ENCODE measurements around the gene SURF6. TPM values are rescaled to one million over a fixed set of nuclear protein-coding genes. Genes with fewer than 3 reads are reported as not detected.
"Not testable (repeated sequence)": the region's sequence is repeated elsewhere in the genome, so short reads cannot be mapped to it uniquely, and the experiment has no call there.

Gene SURF6
- polyA plus RNA-seq, 3 donors, result 0.75 to 12.9 (median 2.9) TPM

DNA sequence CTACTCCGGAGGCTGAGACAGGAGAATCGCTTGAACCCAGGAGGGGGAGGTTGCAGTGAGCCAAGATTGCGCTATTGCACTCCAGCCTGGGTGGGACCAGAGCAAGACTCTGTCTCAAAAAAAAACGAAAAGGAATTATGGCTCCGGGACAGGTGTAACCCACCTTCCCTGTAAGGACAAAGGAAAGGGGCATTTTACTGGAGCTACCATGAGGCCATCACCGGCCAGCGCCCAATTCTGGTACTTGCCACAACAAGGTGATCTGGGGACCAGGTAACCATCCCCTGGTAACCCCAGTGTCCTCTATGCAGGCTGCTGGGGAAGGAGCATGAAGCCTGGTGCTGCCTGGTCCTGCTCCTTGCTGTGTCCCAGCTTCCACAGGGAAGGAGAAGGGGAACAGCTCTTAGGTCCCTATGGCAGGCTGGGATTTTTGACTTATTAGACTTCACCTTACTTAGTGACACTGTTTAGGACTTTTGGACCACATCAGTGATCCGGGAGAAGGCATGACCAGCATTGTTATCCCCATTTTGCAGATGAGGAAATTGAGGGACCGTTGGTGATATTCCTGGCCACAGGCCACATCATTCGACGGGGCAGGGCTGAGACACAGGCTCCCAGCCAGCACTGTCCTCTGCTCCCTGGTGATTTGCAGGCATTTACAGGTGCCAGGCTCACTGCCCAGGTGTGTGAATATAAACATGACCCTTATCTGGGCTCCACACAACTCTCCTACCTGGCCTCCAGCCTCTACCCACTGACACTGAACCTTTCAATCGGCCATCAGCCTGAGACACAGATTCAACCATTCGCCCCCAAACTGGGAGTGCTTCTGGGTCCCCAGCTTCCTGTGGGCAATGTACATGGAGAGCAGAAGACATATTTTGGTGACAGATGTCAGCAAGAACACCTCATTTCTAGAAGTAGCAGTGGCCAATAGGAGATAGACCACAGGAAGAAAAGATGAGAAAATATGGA is 34.4 kb downstream of the SURF6 start:
- H3K27ac ChIP-seq (ENCODE audit: low read depth in 1 of 2, low read length in 2 of 2), result no peak overlapping the region
- H3K4me1 ChIP-seq (ENCODE audit: control insufficient read depth in 1 of 2, insufficient read depth in 2 of 2, low read length in 2 of 2), result no peaks in the 10 kb centered on the region
- no peak for DNase-seq
- H3K79me2 ChIP-seq (ENCODE audit: insufficient read depth, low read length), result no peaks in the 10 kb centered on the region
- peaks cover 9 to 16% (median 11%) of the 10 kb centered on the region in 3 donors for H3K27me3 Mint-ChIP-seq (ENCODE audit: low read depth in 3 of 3)
- H3K36me3 ChIP-seq (replicated peaks in 1 of 2; ENCODE audit: control insufficient read depth in 1 of 2, insufficient read depth in 2 of 2, low read length in 2 of 2), result no peaks in the 10 kb centered on the region
- H3K9ac ChIP-seq (ENCODE audit: insufficient read depth, low read length, poor library complexity, severe bottlenecking), result no peak overlapping the region
- intact Hi-C loops (cut with micrococcal nuclease), result no loop called here
- H3K4me1 Mint-ChIP-seq, result no peaks in the 10 kb centered on the region
- H3K27ac Mint-ChIP-seq, result peak overlapping the region in 1 of 7 donors; percentile 19
- no peak overlapping the region for H3K4me3 ChIP-seq (replicated peaks in 1 of 3; ENCODE audit: low read depth in 2 of 3, low read length in 3 of 3)
- TF ChIP-seq, protein P1, sequence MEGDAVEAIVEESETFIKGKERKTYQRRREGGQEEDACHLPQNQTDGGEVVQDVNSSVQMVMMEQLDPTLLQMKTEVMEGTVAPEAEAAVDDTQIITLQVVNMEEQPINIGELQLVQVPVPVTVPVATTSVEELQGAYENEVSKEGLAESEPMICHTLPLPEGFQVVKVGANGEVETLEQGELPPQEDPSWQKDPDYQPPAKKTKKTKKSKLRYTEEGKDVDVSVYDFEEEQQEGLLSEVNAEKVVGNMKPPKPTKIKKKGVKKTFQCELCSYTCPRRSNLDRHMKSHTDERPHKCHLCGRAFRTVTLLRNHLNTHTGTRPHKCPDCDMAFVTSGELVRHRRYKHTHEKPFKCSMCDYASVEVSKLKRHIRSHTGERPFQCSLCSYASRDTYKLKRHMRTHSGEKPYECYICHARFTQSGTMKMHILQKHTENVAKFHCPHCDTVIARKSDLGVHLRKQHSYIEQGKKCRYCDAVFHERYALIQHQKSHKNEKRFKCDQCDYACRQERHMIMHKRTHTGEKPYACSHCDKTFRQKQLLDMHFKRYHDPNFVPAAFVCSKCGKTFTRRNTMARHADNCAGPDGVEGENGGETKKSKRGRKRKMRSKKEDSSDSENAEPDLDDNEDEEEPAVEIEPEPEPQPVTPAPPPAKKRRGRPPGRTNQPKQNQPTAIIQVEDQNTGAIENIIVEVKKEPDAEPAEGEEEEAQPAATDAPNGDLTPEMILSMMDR (IDR thresholded peaks at IDR 0.05), result no peak
- H3K36me3 Mint-ChIP-seq, result no peaks in the 10 kb centered on the region
- no peaks in the 10 kb centered on the region for H4K20me1 ChIP-seq (ENCODE audit: insufficient read depth, low read length)
- H3K27me3 ChIP-seq (ENCODE audit: control insufficient read depth in 2 of 2, insufficient read depth in 2 of 2, low read length in 2 of 2), result no peaks in the 10 kb centered on the region
- peaks cover 0 to 4% (median 0%) of the 10 kb centered on the region in 7 donors for H3K9me3 Mint-ChIP-seq
- H3K4me2 ChIP-seq (replicated peaks; ENCODE audit: extremely low read depth, low read length, poor library complexity, severe bottlenecking), result no peak overlapping the region
- no peaks in the 10 kb centered on the region for H3K9me3 ChIP-seq (replicated peaks in 1 of 2; ENCODE audit: control insufficient read depth in 1 of 2, insufficient read depth in 1 of 2, low read length in 2 of 2)
- 91% methylated on average over 10 of the region's 13 CpGs for WGBS (ENCODE audit: insufficient coverage)
- no peak overlapping the region for H3K4me3 Mint-ChIP-seq
- no peak overlapping the region for H2AFZ ChIP-seq (ENCODE audit: insufficient read depth, low read depth, low read length, poor library complexity, severe bottlenecking)

DNA sequence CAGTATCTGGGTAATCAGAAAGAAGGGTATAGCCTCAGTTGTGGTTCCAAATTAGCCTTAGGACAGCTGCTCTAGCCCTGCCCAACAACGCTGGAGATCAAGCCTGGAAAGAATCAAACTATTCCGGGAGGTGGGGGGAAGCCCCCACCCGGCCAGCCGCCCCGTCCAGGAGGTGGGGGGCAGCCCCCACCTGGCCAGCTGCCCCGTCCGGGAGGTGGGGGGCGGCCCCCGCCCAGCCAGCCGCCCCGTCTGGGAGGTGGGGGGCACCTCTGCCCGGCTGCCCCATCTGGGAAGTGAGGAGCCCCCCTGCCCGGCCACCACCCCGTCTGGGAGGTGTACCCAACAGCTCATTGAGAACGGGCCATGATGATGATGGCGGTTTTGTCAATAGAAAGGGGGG is 36.0 kb downstream of the SURF6 start:
- H3K27me3 ChIP-seq (ENCODE audit: control insufficient read depth in 2 of 2, insufficient read depth in 2 of 2, low read length in 2 of 2); DNase-seq; H3K4me1 ChIP-seq (ENCODE audit: control insufficient read depth in 1 of 2, insufficient read depth in 2 of 2, low read length in 2 of 2); H3K4me3 ChIP-seq (replicated peaks in 1 of 3; ENCODE audit: low read depth in 2 of 3, low read length in 3 of 3); H4K20me1 ChIP-seq (ENCODE audit: insufficient read depth, low read length); H3K9ac ChIP-seq (ENCODE audit: insufficient read depth, low read length, poor library complexity, severe bottlenecking); H3K4me3 Mint-ChIP-seq; H2AFZ ChIP-seq (ENCODE audit: insufficient read depth, low read depth, low read length, poor library complexity, severe bottlenecking); H3K79me2 ChIP-seq (ENCODE audit: insufficient read depth, low read length); H3K27ac ChIP-seq (ENCODE audit: low read depth in 1 of 2, low read length in 2 of 2); H3K4me1 Mint-ChIP-seq; H3K36me3 ChIP-seq (replicated peaks in 1 of 2; ENCODE audit: control insufficient read depth in 1 of 2, insufficient read depth in 2 of 2, low read length in 2 of 2); H3K4me2 ChIP-seq (replicated peaks; ENCODE audit: extremely low read depth, low read length, poor library complexity, severe bottlenecking); H3K27ac Mint-ChIP-seq; H3K36me3 Mint-ChIP-seq; intact Hi-C loops (cut with micrococcal nuclease); H3K9me3 ChIP-seq (replicated peaks in 1 of 2; ENCODE audit: control insufficient read depth in 1 of 2, insufficient read depth in 1 of 2, low read length in 2 of 2): not testable (repeated sequence)
- 95% methylated on average over 4 of the region's 16 CpGs for WGBS (ENCODE audit: insufficient coverage)
- Mint-ChIP-seq H3K9me3 (peaks cover 0 to 10% (median 0%) of the 10 kb centered on the region in 7 donors), H3K27me3 (ENCODE audit: low read depth in 3 of 3) (peaks cover 9 to 15% (median 11%) of the 10 kb centered on the region in 3 donors)
